K562 (cell line): ENCODE results near the gene BCL7B. TPM values are rescaled to one million over a fixed set of nuclear protein-coding genes. Genes with fewer than 3 reads are reported as not detected.

Source experiments
- ATAC-seq: fragments of 200-7000 bp; cut with Tn5 transposase; 3 replicates; pipeline ENCODE4 v1.9.1; 2020; ENCODE audit warnings: moderate library complexity
- BruUV-seq: library from RNA; stranded (reverse); fragments of 400-500 nt; replicated peaks from 2 replicates; lab custom pipeline; 2021; lab: Mats Ljungman, UMichigan
- CTCF ChIA-PET: fragments of 300-600 bp; formaldehyde crosslinking; extraction: SDS; loops from one replicate; lab custom pipeline; 2021; ENCODE audit warnings: low intra/inter-chr PET ratio; lab: Yijun Ruan, JAX
- POLR2A ChIA-PET: fragments of 300-600, 350-650 bp; sonication (Branson Sonifier 250); formaldehyde crosslinking; extraction: SDS; loops from one replicate; lab custom pipeline; 2021; ENCODE audit warnings: antibody characterized with exemption, inconsistent platforms; lab: Yijun Ruan, JAX
- DNase-seq, 4 experiments: peaks; one replicate each; pipeline versions ENCODE4 v3.0.0 to v3.0.0-alpha.2; 2011 to 2018; ENCODE audit warnings: low spot score in 3 of 4, mixed read lengths in 3 of 4; ENCODE audit errors: extremely low read depth in 1 of 4
- FAIRE-seq: peaks from 2 replicates; lab custom pipeline; 2011; peaks lifted over from hg19 to GRCh38; lab: Jason Lieb, UNC
- H2AFZ ChIP-seq: 2 replicates; pipeline ENCODE4 v1.6.0; 2011; ENCODE audit warnings: low read depth, low read length, control low read depth, inconsistent platforms
- H3K27ac ChIP-seq: fragments of 200-600 bp; 3 replicates; pipeline ENCODE4 v1.8.0; 2011; ENCODE audit warnings: low read depth, mild to moderate bottlenecking, control low read depth, inconsistent platforms, low read length, moderate library complexity, mixed read lengths; ENCODE audit errors: extremely low read depth
- H3K27me3 ChIP-seq, 2 experiments: fragments of 300-600 bp in 1 of 2; 2 replicates in 1 of 2; 3 replicates in 1 of 2; pipeline versions ENCODE4 v1.6.0 to v1.8.0; 2011; ENCODE audit warnings: inconsistent platforms in 2 of 2, low read length in 2 of 2, mild to moderate bottlenecking in 1 of 2, mixed read lengths in 1 of 2, moderate library complexity in 1 of 2; ENCODE audit not compliant: control insufficient read depth in 2 of 2, insufficient read depth in 2 of 2
- H3K36me3 ChIP-seq: fragments of 300-600 bp; 3 replicates; pipeline ENCODE4 v1.8.0; 2011; ENCODE audit warnings: mild to moderate bottlenecking, low read length, inconsistent platforms; ENCODE audit not compliant: control insufficient read depth, insufficient read depth
- H3K4me1 ChIP-seq, 2 experiments: fragments of 200-600 bp in 1 of 2; replicated peaks in 1 of 2; 2 replicates in 1 of 2; 3 replicates in 1 of 2; pipeline versions ENCODE4 v1.5.1 to v1.8.0; 2011; ENCODE audit warnings: inconsistent platforms in 2 of 2, low read length in 2 of 2, mild to moderate bottlenecking in 1 of 2, mixed read lengths in 1 of 2, moderate library complexity in 1 of 2; ENCODE audit not compliant: control insufficient read depth in 2 of 2, insufficient read depth in 2 of 2
- H3K4me2 ChIP-seq: 2 replicates; pipeline ENCODE4 v1.6.1; 2011; ENCODE audit warnings: low read length, control low read depth, inconsistent platforms, mixed read lengths; ENCODE audit not compliant: insufficient read depth
- H3K4me3 ChIP-seq: fragments of 200-600 bp; sonication (generic), shearing (Covaris generic); 2 replicates; pipeline ENCODE4 v1.5.1; 2016; ENCODE audit warnings: control low read depth, inconsistent platforms
- H3K79me2 ChIP-seq: fragments of 200-600 bp; 3 replicates; pipeline ENCODE4 v1.8.0; 2011; ENCODE audit warnings: low read length, inconsistent platforms; ENCODE audit not compliant: control insufficient read depth, insufficient read depth
- H3K9ac ChIP-seq, 2 experiments: 2 replicates each; pipeline versions ENCODE4 v1.6.0 to v1.6.1; 2011; ENCODE audit warnings: low read depth in 2 of 2, low read length in 2 of 2, control low read depth in 1 of 2, inconsistent platforms in 1 of 2, mild to moderate bottlenecking in 1 of 2, mixed read lengths in 1 of 2; ENCODE audit not compliant: insufficient read depth in 1 of 2
- H3K9me1 ChIP-seq: one replicate; pipeline ENCODE4 v1.6.0; 2011; ENCODE audit warnings: inconsistent platforms, mild to moderate bottlenecking, low read length, moderate library complexity; ENCODE audit not compliant: control insufficient read depth, insufficient read depth
- H3K9me3 ChIP-seq: replicated peaks from 2 replicates; pipeline ENCODE4 v1.5.1; 2011; ENCODE audit warnings: low read depth, low read length, inconsistent platforms; ENCODE audit not compliant: control insufficient read depth, insufficient read depth
- H4K20me1 ChIP-seq: replicated peaks from 2 replicates; pipeline ENCODE4 v1.6.1; 2011; ENCODE audit warnings: low read length, inconsistent platforms, mixed read lengths; ENCODE audit not compliant: control insufficient read depth, insufficient read depth
- BMI1 ChIP-seq: fragments of 150-350 bp; IDR thresholded peaks from 2 replicates; pipeline ENCODE4 v1.6.1; 2014; ENCODE audit warnings: low read length
- ZNF407 ChIP-seq: fragments of 450-650 bp; IDR thresholded peaks from 2 replicates; pipeline ENCODE4 v1.6.1; 2016; ENCODE audit warnings: low read depth
- WGBS: fragments of 100-300 bp; shearing (Covaris generic); methylation state at CpG from one replicate; pipeline ENCODE4 v1.1.6; 2016; ENCODE audit warnings: low coverage, mixed read lengths; ENCODE audit not compliant: insufficient coverage; ENCODE audit errors: missing lambda C conversion rate; 5-methylcytosine and 5-hydroxymethylcytosine counted together
- in situ Hi-C: fragments of 300-500 bp; cut with MboI; formaldehyde crosslinking; loops from 4 replicates; pipeline ENCODE4 v1.15.0; 2018; ENCODE audit warnings: inconsistent platforms, mixed read lengths
- intact Hi-C: fragments of 100-400 bp; cut with micrococcal nuclease; formaldehyde crosslinking; loops from 2 replicates; pipeline ENCODE4 v1.14.2; 2022
- polyA plus RNA-seq, 8 experiments: library from polyadenylated mRNA; depleted of rRNA in 4 of 8; stranded (reverse) in 5 of 8; unstranded in 3 of 8; fragments of >200 nt; fragmentation: Nextera tagmentation in 2 of 8; fragmentation: Illumina TruSeq in 1 of 8; extraction: Ambion mirVana in 2 of 8; extraction: Trizol in 1 of 8; gene quantifications; 2 replicates each; pipeline versions ENCODE4 v1.2.1 to v1.2.3, GENCODE V29; 2011 to 2014; ENCODE audit warnings: inconsistent platforms in 1 of 8, missing spikeins in 1 of 8
- total RNA-seq, 7 experiments: library from RNA; depleted of rRNA in 6 of 7; stranded (reverse); fragments of >200 nt in 6 of 7; fragmentation: Illumina TruSeq in 2 of 7; extraction: Trizol in 2 of 7; gene quantifications; 2 replicates each; pipeline versions ENCODE4 v1.2.1 to v1.2.3, GENCODE V29; 2011 to 2021; ENCODE audit warnings: low replicate concordance in 1 of 7

BCL7B gene
- total and polyA plus RNA-seq, 9 of the 15 experiments (the other 6 are each of a cell fraction or from before 2014, with no cell fraction given) = 10.0 to 73.2 (median 32.9) TPM

GRCh38 chr7:73585196-73585595, 27.7 kb upstream of the BCL7B start:
- H4K20me1 ChIP-seq = no peaks in the 10 kb centered on the region
- TF ChIP-seq ZNF407 (peak; percentile 70), BMI1 (no peak)
- TF ChIP-seq, all 486 proteins: peak for 1
- ATAC-seq (no peak), DNase-seq (no peak), FAIRE-seq (no peak)
- peak overlapping the region; percentile 65; the same call in 1 of the 2 replicates for H2AFZ ChIP-seq
- no peaks in the 10 kb centered on the region for H3K36me3 ChIP-seq
- H3K27me3 ChIP-seq = no peaks in the 10 kb centered on the region
- ChIA-PET CTCF (no interaction called here), POLR2A (interaction anchor here (0.7 to 0.9 kb wide), 2 partner anchors 61 to 63 kb away, joined by 3 to 4 read pairs; partner anchors contain the start of gene BAZ1B)
- H3K9ac ChIP-seq = no peak overlapping the region
- peaks cover 16 to 19% of the 10 kb centered on the region in 2 experiments for H3K4me1 ChIP-seq
- no peak overlapping the region for H3K4me3 ChIP-seq
- in situ Hi-C loops = no loop called here
- H3K79me2 ChIP-seq = no peaks in the 10 kb centered on the region
- no TSS peak for BruUV-seq
- intact Hi-C loops = no loop called here
- 36% methylated on average over 2 of the region's 2 CpGs for WGBS
- H3K9me1 ChIP-seq = no peaks in the 10 kb centered on the region
- H3K9me3 ChIP-seq = no peaks in the 10 kb centered on the region
- no peak overlapping the region for H3K4me2 ChIP-seq
- H3K27ac ChIP-seq = no peak overlapping the region
